AG09319 (cell line): ENCODE data around the gene EMX1.

ENCODE experiments used
- DNase-seq: peaks from one replicate; pipeline ENCODE4 v3.0.0-alpha.2; 2010; ENCODE audit warnings: low read depth; ENCODE audit errors: extremely low read depth
- TF ChIP-seq, protein P1 (sequence below): IDR thresholded peaks from 2 replicates; pipeline ENCODE4 v1.5.1; 2011; ENCODE audit warnings: low read depth, mild to moderate bottlenecking, inconsistent platforms, low read length, moderate library complexity

The EMX1 gene

DNA sequence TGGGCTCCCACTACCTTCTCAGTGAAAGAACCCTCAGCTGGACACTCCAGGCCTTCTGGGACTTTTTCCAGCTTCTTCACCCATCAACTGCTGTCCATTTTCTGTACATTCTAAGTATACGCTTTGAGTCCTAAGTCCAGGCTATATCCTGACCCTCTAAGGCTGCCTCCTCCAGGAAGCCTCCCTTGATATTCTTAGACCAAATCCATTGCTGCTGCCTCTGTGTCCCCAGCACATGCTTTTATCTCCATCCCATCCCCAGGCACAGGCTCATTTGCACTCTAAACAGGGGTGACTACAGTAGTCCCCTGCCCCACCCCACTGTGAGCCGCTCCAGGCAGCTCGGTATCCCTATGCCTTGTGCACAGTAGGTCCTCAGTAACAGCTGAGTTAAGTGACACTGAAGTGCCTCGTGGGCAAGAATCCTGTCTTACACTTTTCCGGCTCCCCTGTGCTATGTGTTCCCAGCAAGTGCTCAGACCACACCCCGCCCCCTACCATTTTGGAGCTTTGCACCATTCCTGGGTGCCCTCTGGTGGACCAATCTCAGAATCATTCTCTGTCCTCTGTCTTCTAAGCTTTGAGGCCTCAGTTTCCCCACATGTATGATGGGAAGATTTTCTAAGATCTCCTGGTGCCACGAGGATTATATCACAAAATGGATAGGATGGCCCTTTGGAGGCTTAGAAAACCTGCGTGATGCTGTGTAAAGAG is 34.9 kb downstream of the EMX1 start:
- DNase-seq, result no peak
- TF ChIP-seq, protein P1, sequence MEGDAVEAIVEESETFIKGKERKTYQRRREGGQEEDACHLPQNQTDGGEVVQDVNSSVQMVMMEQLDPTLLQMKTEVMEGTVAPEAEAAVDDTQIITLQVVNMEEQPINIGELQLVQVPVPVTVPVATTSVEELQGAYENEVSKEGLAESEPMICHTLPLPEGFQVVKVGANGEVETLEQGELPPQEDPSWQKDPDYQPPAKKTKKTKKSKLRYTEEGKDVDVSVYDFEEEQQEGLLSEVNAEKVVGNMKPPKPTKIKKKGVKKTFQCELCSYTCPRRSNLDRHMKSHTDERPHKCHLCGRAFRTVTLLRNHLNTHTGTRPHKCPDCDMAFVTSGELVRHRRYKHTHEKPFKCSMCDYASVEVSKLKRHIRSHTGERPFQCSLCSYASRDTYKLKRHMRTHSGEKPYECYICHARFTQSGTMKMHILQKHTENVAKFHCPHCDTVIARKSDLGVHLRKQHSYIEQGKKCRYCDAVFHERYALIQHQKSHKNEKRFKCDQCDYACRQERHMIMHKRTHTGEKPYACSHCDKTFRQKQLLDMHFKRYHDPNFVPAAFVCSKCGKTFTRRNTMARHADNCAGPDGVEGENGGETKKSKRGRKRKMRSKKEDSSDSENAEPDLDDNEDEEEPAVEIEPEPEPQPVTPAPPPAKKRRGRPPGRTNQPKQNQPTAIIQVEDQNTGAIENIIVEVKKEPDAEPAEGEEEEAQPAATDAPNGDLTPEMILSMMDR, result no peak

DNA sequence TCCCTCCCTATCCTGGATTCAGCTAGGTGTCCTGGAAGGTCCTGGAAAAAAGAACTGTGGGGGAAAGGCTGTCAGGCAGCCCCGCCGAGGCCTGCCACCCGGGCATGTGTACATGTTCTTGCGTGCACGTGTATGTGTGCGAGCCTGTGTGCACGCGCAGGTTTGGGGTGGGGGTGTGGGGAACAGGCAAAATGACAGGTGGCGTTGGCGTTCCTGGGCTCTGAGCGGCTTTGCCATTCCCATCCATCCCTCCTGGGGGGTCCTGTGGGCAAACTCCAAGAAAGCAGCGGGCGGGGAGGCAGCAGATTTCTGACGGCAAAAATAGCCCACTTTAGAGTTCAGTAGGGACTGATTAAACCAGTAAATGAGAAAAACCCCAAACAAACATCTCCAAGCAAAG is 35.6 kb downstream of the EMX1 start:
- TF ChIP-seq, protein P1, result no peak

DNA sequence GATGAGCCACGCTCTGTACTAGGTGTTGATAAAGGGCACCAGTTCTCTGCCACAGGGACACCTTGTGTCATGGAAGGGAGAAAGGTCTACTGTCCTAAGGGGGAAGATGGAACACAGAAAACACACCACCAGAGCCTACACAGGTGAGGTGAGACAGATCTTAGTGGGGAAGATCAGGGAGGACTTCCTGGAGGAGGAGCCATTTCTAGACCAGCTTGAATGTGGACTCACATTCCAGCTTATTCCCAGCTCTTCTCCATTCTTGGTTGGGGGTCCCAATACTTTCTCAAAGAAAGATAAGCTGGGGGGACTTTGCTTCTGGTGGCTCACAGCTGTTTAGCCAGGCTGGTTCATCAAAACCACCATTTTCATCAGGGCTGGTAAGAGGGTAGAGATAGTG is 36.2 kb downstream of the EMX1 start:
- TF ChIP-seq, protein P1, result no peak
- DNase-seq, result no peak

More for the DNA sequence above, 35.6 kb downstream of the EMX1 start:
- no peak for DNase-seq

DNA sequence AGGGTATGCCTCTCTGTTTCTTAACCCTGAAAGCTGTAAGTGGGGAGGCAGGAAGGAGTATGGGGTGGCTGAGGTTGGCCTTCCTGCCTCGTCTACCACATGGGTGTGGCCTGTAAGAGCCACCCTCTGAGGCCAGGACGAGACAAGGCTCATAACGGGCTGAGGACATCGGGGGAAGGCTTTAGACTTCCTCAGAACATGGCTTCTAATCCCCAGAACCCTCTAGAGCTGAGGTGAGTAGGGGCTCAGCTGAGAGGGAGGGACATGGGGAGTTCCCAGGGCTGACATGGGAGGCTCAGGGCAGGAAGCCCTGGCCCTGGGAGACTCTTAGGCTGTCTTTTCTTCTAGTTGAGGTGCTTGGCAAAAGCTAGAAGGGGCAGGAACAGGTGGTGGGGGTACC is 36.7 kb downstream of the EMX1 start:
- TF ChIP-seq, protein P1, result no peak
- DNase-seq, result no peak

DNA sequence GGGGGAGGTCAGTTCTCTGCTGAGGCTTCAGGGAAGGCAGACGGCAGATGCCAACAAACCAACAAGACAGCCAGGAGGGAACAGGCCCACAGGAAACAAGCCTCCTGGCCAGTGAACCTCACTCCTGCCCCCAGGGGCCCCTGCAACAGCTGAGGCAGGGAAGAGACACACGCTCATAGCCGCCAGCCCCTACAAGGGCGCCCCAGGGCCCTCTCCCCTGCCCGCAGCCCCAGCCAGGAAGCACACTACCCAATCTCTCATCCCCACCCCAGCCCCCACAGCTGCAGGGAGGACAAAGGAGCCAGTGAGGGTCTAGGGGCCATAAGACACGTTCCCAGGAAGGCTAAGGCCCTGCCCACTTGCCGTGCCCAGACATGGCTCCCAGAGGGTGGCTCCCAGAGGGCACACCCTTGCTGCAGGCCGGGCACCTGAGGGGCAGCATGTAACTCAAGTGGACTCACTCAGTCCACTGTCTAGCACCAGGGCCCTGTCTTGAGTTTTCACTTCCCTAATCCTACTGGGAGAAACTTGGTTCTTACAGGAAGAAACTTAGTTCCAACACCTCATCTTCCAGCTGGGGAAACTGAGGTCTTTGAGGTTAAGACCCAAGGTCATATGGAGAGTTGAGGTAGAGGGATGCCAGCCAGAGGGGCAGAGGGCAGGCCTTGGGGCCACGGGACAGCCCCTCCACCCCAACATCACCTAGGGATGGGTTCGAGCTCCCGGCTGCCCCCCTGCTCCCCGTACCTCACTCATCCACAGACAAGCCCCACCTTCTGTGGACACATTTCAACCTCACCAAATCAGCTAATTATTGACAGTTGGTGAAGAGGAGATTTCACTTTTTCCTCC is 37.3 kb downstream of the EMX1 start:
- no peak for DNase-seq

DNA sequence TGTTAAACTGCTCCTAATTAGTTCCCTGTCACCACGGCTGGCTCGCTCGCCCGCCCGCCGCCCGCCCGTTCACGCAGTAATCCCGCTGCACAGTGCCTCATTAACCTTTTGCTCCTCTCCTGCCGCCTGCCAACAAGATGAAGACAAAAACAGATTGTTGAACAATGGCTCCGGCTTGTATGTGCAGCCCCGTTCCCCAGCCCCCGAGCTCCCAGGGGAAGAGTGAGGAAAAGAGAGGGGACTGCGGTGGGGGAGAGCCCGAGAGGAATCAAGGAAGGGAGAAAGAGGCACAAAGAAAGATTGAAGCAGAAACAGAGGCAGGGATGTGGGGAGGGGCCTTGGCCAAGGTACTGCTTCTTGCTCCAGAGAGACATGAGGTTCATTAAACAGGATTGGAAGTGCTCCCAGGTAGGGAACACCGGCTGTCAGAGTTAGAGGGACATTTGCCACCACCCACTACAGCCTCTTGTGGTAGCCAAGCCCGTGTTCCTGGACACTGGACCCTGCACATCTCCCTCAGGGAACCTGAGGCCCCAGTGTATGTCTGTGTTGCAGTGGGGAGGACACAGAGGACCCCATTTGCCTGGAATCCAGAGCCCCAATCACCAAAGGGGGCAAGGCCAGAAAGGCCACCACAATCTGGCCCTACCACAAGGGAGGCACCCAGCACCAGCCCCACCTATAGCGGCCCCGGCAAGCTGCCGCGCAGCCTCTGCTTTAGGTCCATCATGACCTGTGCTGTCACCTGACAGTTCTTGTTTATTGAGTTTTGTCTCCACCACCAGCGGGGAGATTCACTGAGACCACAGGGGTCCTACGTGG is 38.1 kb downstream of the EMX1 start:
- no peak for DNase-seq
- TF ChIP-seq, protein P1, result no peak

More for the DNA sequence above, 37.3 kb downstream of the EMX1 start:
- TF ChIP-seq, protein P1, result no peak
